GM11168 (cell line): Measurements from ENCODE around the gene PCDHB8.
"Not testable (repeated sequence)": the region's sequence is repeated elsewhere in the genome, so short reads cannot be mapped to it uniquely, and the experiment has no call there.

Experiments used
- in situ Hi-C: fragments of 300-500 bp; cut with MboI; formaldehyde crosslinking; loops from one replicate; pipeline ENCODE4 v1.12.0; 2022; ENCODE audit warnings: low sequenced_read_pairs; ENCODE audit not compliant: unreplicated experiment

PCDHB8 gene

GRCh38 chr5:141223112-141223783 is 45.7 kb downstream of the PCDHB8 start, which contains the start of gene PCDHB14:
Gene PCDHB14 (plus strand): TSS chr5:141223343. CDS start chr5:141223506, 163 bp downstream.
- in situ Hi-C loops: no loop called here

- in situ Hi-C loops: not testable (repeated sequence)
Observed at GRCh38 chr5:141224844-141225243, 47.3 kb downstream of the PCDHB8 start.

DNA sequence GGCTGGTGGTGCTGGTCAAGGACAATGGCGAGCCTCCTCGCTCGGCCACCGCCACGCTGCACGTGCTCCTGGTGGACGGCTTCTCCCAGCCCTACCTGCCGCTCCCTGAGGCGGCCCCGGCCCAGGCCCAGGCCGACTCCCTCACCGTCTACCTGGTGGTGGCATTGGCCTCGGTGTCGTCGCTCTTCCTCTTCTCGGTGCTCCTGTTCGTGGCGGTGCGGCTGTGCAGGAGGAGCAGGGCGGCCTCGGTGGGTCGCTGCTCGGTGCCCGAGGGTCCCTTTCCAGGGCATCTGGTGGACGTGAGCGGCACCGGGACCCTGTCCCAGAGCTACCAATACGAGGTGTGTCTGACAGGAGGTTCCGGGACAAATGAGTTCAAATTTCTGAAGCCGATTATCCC is 47.8 kb downstream of the PCDHB8 start:
- in situ Hi-C loops: not testable (repeated sequence)
